Breast epithelium (tissue), 3 donors: ENCODE data around the gene SPATA45.
"Not testable (repeated sequence)": the region's sequence is repeated elsewhere in the genome, so short reads cannot be mapped to it uniquely, and the experiment has no call there.

ENCODE experiments used
- POLR2A ChIP-seq: fragments of 450-650 bp; IDR thresholded peaks from one replicate; pipeline ENCODE4 v1.6.1; 2016; ENCODE audit warnings: antibody characterized with exemption, mild to moderate bottlenecking, moderate library complexity
- POLR2AphosphoS5 ChIP-seq, 3 donors: sonication (generic); formaldehyde crosslinking; IDR thresholded peaks; one replicate each; pipeline ENCODE4 v1.6.1; 2017; ENCODE audit warnings: antibody characterized with exemption in 3 of 3
- TF ChIP-seq, protein P1 (sequence below), 3 donors: fragments of 450-650 bp; IDR thresholded peaks; one replicate each; pipeline ENCODE4 v1.5.1; 2016 to 2017; ENCODE audit warnings: antibody characterized with exemption in 3 of 3, mild to moderate bottlenecking in 3 of 3, moderate library complexity in 3 of 3

DNA sequence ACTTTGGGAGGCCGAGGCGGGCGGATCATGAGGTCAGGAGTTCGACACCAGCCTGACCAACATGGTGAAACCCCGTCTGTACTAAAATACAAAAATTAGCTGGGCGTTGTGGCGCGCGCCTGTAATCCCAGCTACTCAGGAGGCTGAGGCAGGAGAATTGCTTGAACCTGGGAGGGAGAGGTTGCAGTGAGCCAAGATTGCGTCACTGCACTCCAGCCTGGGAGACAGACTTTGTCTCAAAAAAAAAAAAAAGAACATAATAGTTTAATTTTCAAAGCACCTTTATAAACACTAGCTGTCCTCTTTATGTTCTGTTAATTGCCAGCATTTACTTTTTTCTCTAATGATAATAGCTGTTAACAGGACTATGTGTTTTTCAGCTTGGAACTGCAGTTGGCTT lies 15.9 kb upstream of the SPATA45 start:
- TF ChIP-seq, protein P1, sequence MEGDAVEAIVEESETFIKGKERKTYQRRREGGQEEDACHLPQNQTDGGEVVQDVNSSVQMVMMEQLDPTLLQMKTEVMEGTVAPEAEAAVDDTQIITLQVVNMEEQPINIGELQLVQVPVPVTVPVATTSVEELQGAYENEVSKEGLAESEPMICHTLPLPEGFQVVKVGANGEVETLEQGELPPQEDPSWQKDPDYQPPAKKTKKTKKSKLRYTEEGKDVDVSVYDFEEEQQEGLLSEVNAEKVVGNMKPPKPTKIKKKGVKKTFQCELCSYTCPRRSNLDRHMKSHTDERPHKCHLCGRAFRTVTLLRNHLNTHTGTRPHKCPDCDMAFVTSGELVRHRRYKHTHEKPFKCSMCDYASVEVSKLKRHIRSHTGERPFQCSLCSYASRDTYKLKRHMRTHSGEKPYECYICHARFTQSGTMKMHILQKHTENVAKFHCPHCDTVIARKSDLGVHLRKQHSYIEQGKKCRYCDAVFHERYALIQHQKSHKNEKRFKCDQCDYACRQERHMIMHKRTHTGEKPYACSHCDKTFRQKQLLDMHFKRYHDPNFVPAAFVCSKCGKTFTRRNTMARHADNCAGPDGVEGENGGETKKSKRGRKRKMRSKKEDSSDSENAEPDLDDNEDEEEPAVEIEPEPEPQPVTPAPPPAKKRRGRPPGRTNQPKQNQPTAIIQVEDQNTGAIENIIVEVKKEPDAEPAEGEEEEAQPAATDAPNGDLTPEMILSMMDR (IDR thresholded peaks at IDR 0.05), result not testable (repeated sequence)
- not testable (repeated sequence) for TF ChIP-seq POLR2AphosphoS5 (IDR thresholded peaks at IDR 0.05); POLR2A
